Lung (tissue), 12 donors: ENCODE measurements around the gene PRDM1. TPM values are rescaled to one million over a fixed set of nuclear protein-coding genes. Genes with fewer than 3 reads are reported as not detected.

ENCODE experiments used
- ATAC-seq: fragments of 200-7000 bp; cut with Tn5 transposase; one replicate; pipeline ENCODE4 v1.9.1; 2020; ENCODE audit warnings: moderate number of reproducible peaks; ENCODE audit not compliant: insufficient read depth, low FRiP score
- DNase-seq, 3 donors: peaks; one replicate each; pipeline ENCODE4 v3.0.0-alpha.2; 2013 to 2017
- H3K27ac ChIP-seq, 2 donors: one replicate each; pipeline ENCODE4 v1.5.1; 2013; ENCODE audit warnings: mild to moderate bottlenecking in 2 of 2, moderate library complexity in 2 of 2, control low read depth in 1 of 2, inconsistent platforms in 1 of 2, low read depth in 1 of 2, low read length in 1 of 2
- H3K27me3 ChIP-seq, 3 donors: one replicate each; pipeline ENCODE4 v1.5.1; 2013; ENCODE audit warnings: low read length in 2 of 3; ENCODE audit not compliant: control insufficient read depth in 3 of 3, insufficient read depth in 3 of 3
- H3K36me3 ChIP-seq, 4 donors: one replicate each; pipeline ENCODE4 v1.5.1; 2013; ENCODE audit warnings: low read length in 4 of 4, mild to moderate bottlenecking in 1 of 4, moderate library complexity in 1 of 4; ENCODE audit not compliant: control insufficient read depth in 4 of 4, insufficient read depth in 4 of 4
- H3K4me1 ChIP-seq, 5 donors: one replicate each; pipeline ENCODE4 v1.5.1; 2013; ENCODE audit warnings: low read length in 5 of 5, mild to moderate bottlenecking in 2 of 5, moderate library complexity in 1 of 5; ENCODE audit not compliant: control insufficient read depth in 5 of 5, insufficient read depth in 5 of 5
- H3K4me3 ChIP-seq: one replicate; pipeline ENCODE4 v1.5.1; 2013; ENCODE audit warnings: mild to moderate bottlenecking, control low read depth, moderate library complexity
- H3K9ac ChIP-seq, 2 donors: one replicate each; pipeline ENCODE4 v1.5.1; 2013; ENCODE audit warnings: low read length in 2 of 2, control low read depth in 1 of 2; ENCODE audit not compliant: insufficient read depth in 1 of 2
- H3K9me3 ChIP-seq, 4 donors: one replicate each; pipeline ENCODE4 v1.5.1; 2013; ENCODE audit warnings: low read length in 3 of 4, mild to moderate bottlenecking in 1 of 4, moderate library complexity in 1 of 4; ENCODE audit not compliant: control insufficient read depth in 4 of 4, insufficient read depth in 3 of 4
- CTCF ChIP-seq: IDR thresholded peaks from 2 replicates; pipeline ENCODE4 v1.5.1; 2012; ENCODE audit warnings: mild to moderate bottlenecking; ENCODE audit errors: control extremely low read depth, extremely low read depth
- WGBS, 2 donors: extraction: QIAGEN DNeasy Blood & Tissue Kit; methylation state at CpG; one replicate each; pipeline ENCODE4 v1.1.7; 2013; 5-methylcytosine and 5-hydroxymethylcytosine counted together
- polyA plus RNA-seq, 2 donors: library from polyadenylated mRNA; stranded (reverse); fragments of 200-250 nt; gene quantifications; one replicate each; pipeline ENCODE4 v1.2.1, GENCODE V29; 2013
- total RNA-seq, 2 donors: library from RNA; depleted of rRNA in 1 of 2; stranded (reverse); fragments of >200 nt in 1 of 2; gene quantifications; one replicate each; pipeline ENCODE4 v1.2.1, GENCODE V29; 2014 to 2021
- donor health status: control.
- donor health status: control.
- donor health status: Bipolar disorder and iron deficiency.
- donor health status: healthy.
- donor health status: DM: yes; HTN: yes; CAD: no.

The PRDM1 gene
- total and polyA plus RNA-seq, 4 donors, result 2.3 to 12.4 (median 8.8) TPM

GRCh38 chr6:106053484-106054205, 32.5 kb upstream of the PRDM1 start:
- Histone ChIP-seq H3K4me1 (peaks cover 0 to 7% (median 0%) of the 10 kb centered on the region in 5 donors), H3K27ac (no peak overlapping the region), H3K9ac (no peak overlapping the region), H3K4me3 (no peak overlapping the region), H3K36me3 (no peaks in the 10 kb centered on the region), H3K9me3 (no peaks in the 10 kb centered on the region), H3K27me3 (peaks cover 0 to 9% (median 2%) of the 10 kb centered on the region in 3 donors)
- TF ChIP-seq CTCF, result no peak
- no peak for ATAC-seq
- WGBS, 2 donors, result 56 to 58% methylated on average over 3 of the region's 3 CpGs
- peak in 1 of 3 donors; percentile 15 for DNase-seq

- DNase-seq (no peak), ATAC-seq (no peak)
- 72 to 83% methylated on average over 4 of the region's 4 CpGs for whole genome bisulfite sequencing, 2 donors
- Histone ChIP-seq H3K27ac (no peak overlapping the region), H3K9ac (no peak overlapping the region), H3K4me3 (no peak overlapping the region), H3K4me1 (peaks cover 0 to 7% (median 0%) of the 10 kb centered on the region in 5 donors), H3K36me3 (no peaks in the 10 kb centered on the region), H3K27me3 (peaks cover 0 to 5% (median 0%) of the 10 kb centered on the region in 3 donors), H3K9me3 (no peaks in the 10 kb centered on the region)
- no peak for TF ChIP-seq CTCF
Measured at GRCh38 chr6:106055489-106055888, 30.6 kb upstream of the PRDM1 start.

GRCh38 chr6:106056060-106056745, 29.9 kb upstream of the PRDM1 start:
- H3K4me1 ChIP-seq, result peaks cover 0 to 6% (median 0%) of the 10 kb centered on the region in 5 donors
- no peak overlapping the region for H3K4me3 ChIP-seq
- H3K9me3 ChIP-seq, result no peaks in the 10 kb centered on the region
- no peak for ATAC-seq
- H3K9ac ChIP-seq, result no peak overlapping the region
- peaks cover 0 to 5% (median 0%) of the 10 kb centered on the region in 3 donors for H3K27me3 ChIP-seq
- DNase-seq, result no peak
- no peak for TF ChIP-seq CTCF
- H3K36me3 ChIP-seq, result no peaks in the 10 kb centered on the region
- WGBS, 2 donors, result 74 to 75% methylated on average over 5 of the region's 5 CpGs
- H3K27ac ChIP-seq, result no peak overlapping the region
